ENCODE results near the gene DNAJC8. TPM values are rescaled to one million over a fixed set of nuclear protein-coding genes. Genes with fewer than 3 reads are reported as not detected.

DNAJC8 gene
- total and polyA plus RNA-seq, 9 donors: 74.3 to 107 (median 82.4) TPM

- no peak overlapping the region for H3K27ac ChIP-seq (ENCODE audit: low read length)
- no peak for DNase-seq
- H3K9me3 ChIP-seq (replicated peaks; ENCODE audit: control insufficient read depth, low read depth, low read length): no peaks in the 10 kb centered on the region
- H3K27me3 ChIP-seq (ENCODE audit: control insufficient read depth, insufficient read depth, low read length): no peaks in the 10 kb centered on the region
- H3K4me3 ChIP-seq (ENCODE audit: low read length): no peak overlapping the region
- no peaks in the 10 kb centered on the region for H3K36me3 ChIP-seq (ENCODE audit: control insufficient read depth, insufficient read depth, low read length)
- WGBS (ENCODE audit: insufficient coverage): 65% methylated on average over 1 of the region's 3 CpGs
- no peaks in the 10 kb centered on the region for H3K4me1 ChIP-seq (ENCODE audit: control insufficient read depth, insufficient read depth, low read length)
These were observed 42.4 kb downstream of the DNAJC8 start for GRCh38 chr1:28190337-28190979.

DNA sequence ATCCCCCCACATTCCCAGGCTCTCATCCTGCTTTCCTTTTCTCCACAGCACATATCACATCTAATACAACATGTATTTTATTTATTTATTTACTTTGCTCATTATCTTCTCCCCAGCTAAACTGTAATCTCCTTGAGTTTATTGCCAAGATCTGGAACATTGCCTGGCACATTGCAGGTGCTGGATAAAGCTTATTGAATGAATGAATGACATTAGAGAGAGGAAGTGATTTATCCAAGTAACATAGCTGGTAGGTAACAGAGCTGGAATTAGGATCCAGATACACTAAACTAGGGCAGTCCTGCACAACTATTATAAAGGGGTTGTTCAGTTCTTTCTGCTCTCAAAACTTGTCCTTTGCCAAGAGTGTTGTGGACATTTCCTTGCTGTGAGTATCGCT, 47.8 kb downstream of the DNAJC8 start:
- no CpG with 5 or more reads among the region's 1 CpG for WGBS (ENCODE audit: insufficient coverage)

DNA sequence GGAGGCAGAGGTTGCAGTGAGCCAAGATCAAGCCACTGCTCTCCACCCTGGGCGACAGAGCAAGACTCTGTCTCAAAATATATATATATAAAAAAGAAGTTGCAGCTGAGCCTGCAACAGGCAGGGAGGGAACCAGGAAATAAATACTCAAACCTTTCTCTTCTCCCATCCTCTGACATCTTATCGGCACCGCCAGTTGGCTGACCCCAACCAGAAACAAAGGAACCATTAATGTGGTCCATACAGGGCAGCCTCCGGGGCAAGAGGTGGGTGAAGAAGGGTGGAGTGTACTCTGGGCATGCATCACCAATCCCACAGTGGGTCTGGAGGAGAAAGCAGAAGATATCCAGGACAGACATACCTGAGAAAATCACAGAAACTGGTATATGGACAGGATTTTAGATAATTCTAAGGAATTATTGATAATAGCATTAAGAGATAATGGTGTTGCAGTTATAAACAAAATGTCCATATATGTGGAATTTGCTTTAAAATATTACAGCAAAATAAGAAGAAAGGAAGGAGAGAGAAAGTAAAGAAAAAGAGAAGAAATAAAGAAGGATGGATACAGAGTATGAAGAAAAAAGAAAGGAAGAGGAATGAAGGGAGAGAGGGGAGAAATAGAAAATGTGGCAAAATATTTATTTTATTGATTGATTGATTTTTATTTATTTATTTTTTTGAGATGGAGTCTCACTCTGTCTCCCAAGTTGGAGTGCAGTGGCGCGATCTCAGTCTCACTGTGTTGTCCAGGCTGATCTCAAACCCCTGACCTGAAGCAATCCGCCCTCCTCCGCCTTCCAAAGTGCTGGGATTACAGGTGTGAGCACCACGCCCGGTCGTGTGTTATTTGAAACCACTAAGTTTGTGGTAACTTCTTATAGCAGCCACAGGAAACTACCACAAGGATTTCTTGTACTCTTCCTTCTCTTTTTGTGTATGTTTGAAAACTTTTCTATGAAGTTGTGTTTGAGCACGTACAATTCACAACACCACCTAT, 52.2 kb downstream of the DNAJC8 start:
- no peak overlapping the region for H3K4me3 ChIP-seq (ENCODE audit: low read length)
- DNase-seq: no peak
- H3K27ac ChIP-seq (ENCODE audit: low read length): no peak overlapping the region
- H3K4me1 ChIP-seq (ENCODE audit: control insufficient read depth, insufficient read depth, low read length): no peaks in the 10 kb centered on the region
- WGBS (ENCODE audit: insufficient coverage): 83% methylated on average over 2 of the region's 12 CpGs
- H3K27me3 ChIP-seq (ENCODE audit: control insufficient read depth, insufficient read depth, low read length): peaks cover 4% of the 10 kb centered on the region
- H3K9me3 ChIP-seq (replicated peaks; ENCODE audit: control insufficient read depth, low read depth, low read length): no peaks in the 10 kb centered on the region
- H3K36me3 ChIP-seq (ENCODE audit: control insufficient read depth, insufficient read depth, low read length): no peaks in the 10 kb centered on the region

More for the DNA sequence above, 47.8 kb downstream of the DNAJC8 start:
- no peak for DNase-seq
- Histone ChIP-seq H3K4me3 (ENCODE audit: low read length) (no peak overlapping the region), H3K36me3 (ENCODE audit: control insufficient read depth, insufficient read depth, low read length) (no peaks in the 10 kb centered on the region), H3K4me1 (ENCODE audit: control insufficient read depth, insufficient read depth, low read length) (no peaks in the 10 kb centered on the region), H3K27me3 (ENCODE audit: control insufficient read depth, insufficient read depth, low read length) (peaks cover 2% of the 10 kb centered on the region), H3K27ac (ENCODE audit: low read length) (no peak overlapping the region), H3K9me3 (replicated peaks; ENCODE audit: control insufficient read depth, low read depth, low read length) (no peaks in the 10 kb centered on the region)

GRCh38 chr1:28178690-28179485, 53.9 kb downstream of the DNAJC8 start:
- no peaks in the 10 kb centered on the region for H3K9me3 ChIP-seq (replicated peaks; ENCODE audit: control insufficient read depth, low read depth, low read length)
- no peak for DNase-seq
- H3K27me3 ChIP-seq (ENCODE audit: control insufficient read depth, insufficient read depth, low read length): peaks cover 4% of the 10 kb centered on the region
- no peak overlapping the region for H3K27ac ChIP-seq (ENCODE audit: low read length)
- WGBS (ENCODE audit: insufficient coverage): 90% methylated on average over 9 of the region's 15 CpGs
- H3K36me3 ChIP-seq (ENCODE audit: control insufficient read depth, insufficient read depth, low read length): no peaks in the 10 kb centered on the region
- peaks cover 5% of the 10 kb centered on the region for H3K4me1 ChIP-seq (ENCODE audit: control insufficient read depth, insufficient read depth, low read length)
- no peak overlapping the region for H3K4me3 ChIP-seq (ENCODE audit: low read length)

DNA sequence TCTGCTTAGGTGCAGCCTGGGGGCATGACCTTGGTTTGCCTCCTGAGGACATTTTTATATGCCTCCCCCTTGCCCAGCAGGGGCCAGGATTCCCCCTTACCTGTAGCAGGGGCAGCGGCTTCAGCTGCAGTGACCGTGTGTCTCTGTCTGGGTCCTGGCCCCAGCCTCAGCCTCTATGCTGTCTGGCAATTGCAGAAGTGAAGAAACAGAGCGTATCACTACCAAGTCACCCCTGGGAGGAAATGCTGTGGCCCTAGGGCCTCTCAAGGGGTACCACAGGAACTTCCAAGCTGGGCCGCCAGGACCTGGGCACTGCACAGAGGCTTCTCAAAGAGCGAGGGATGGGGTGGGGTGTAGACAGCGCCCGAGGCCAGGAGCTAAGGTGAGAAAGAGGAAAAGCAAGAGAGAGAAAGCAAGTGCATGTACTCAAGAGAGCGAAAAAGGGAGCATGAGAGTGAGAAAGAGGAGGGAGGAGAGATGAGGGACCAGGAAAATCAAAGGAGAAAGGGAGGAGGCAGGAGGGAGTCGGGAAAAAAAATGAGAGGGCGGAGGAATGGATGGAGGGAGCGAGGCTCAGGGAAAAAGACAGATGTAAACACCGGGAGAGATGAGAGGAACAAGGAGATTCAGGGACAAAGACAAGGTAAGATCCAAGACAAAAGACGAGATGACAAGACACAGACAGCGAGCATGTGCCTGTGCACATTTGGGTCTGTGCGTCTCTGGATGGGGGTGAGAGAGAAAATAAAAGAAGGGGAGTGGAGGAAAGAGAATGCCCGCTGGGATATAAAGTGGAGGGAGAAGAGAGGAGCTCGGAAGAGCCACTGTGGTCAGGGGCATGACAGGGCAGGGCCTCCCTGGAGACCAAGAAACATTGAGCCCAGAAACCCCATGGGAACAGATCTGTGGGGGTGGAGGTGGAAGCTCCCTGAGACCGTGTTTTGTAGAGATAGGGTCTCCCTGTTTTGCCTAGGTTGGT, 56.0 kb downstream of the DNAJC8 start, which contains the start of gene PTAFR:
Gene PTAFR, minus strand, starts transcription at position 199 of the 979 bp plus-strand sequence. CDS start 25,669 bp downstream, outside the sequence.
- 52% methylated on average over 17 of the region's 18 CpGs for WGBS (ENCODE audit: insufficient coverage)
- H3K27me3 ChIP-seq (ENCODE audit: control insufficient read depth, insufficient read depth, low read length): peaks cover 4% of the 10 kb centered on the region
- peak within 1 kb of the TSS; percentile 29 for H3K27ac ChIP-seq (ENCODE audit: low read length)
- H3K9me3 ChIP-seq (replicated peaks; ENCODE audit: control insufficient read depth, low read depth, low read length): no peaks in the 10 kb centered on the region
- peaks cover 10% of the 10 kb centered on the region for H3K4me1 ChIP-seq (ENCODE audit: control insufficient read depth, insufficient read depth, low read length)
- no peak for DNase-seq
- no peaks in the 10 kb centered on the region for H3K36me3 ChIP-seq (ENCODE audit: control insufficient read depth, insufficient read depth, low read length)
- H3K4me3 ChIP-seq (ENCODE audit: low read length): peak within 1 kb of the TSS; percentile 17

DNA sequence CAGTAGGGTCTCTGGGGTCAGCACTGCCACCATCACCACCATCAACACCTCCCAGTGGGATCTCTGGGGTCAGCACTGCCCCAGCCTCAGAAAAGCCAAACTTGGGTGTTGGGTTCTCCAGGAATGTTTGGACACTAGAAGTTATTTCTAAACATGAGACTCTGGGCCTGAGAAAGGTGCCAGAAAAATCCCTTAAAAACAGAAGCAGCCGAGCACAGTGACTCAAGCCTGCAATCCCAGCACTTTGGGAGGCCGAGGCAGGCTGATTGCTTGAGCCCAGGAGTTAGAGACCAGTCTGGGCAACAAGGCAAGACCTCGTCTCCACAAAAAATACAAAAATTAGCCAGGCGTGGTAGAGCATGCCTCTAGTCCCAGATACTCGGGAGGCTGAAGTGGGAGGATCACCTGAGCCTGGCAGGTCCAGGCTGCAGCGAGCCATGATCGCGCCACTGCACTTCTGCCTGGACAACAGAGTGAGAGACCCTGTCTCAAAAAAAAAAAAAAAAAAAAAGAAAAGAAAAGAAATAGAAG, 56.8 kb downstream of the DNAJC8 start:
- 40% methylated on average over 2 of the region's 8 CpGs for WGBS (ENCODE audit: insufficient coverage)
- peak overlapping the region; percentile 29 for H3K27ac ChIP-seq (ENCODE audit: low read length)

GRCh38 chr1:28173980-28174297, 58.9 kb downstream of the DNAJC8 start:
- no peaks in the 10 kb centered on the region for H3K9me3 ChIP-seq (replicated peaks; ENCODE audit: control insufficient read depth, low read depth, low read length)
- no peak overlapping the region for H3K4me3 ChIP-seq (ENCODE audit: low read length)
- DNase-seq: no peak
- peaks cover 10% of the 10 kb centered on the region for H3K4me1 ChIP-seq (ENCODE audit: control insufficient read depth, insufficient read depth, low read length)
- peak overlapping the region; percentile 69 for H3K27ac ChIP-seq (ENCODE audit: low read length)
- WGBS (ENCODE audit: insufficient coverage): 0% methylated on average over 1 of the region's 5 CpGs
- peaks cover 3% of the 10 kb centered on the region for H3K27me3 ChIP-seq (ENCODE audit: control insufficient read depth, insufficient read depth, low read length)
- H3K36me3 ChIP-seq (ENCODE audit: control insufficient read depth, insufficient read depth, low read length): no peaks in the 10 kb centered on the region

More for the DNA sequence above, 56.8 kb downstream of the DNAJC8 start:
- H3K4me3 ChIP-seq (ENCODE audit: low read length): peak overlapping the region; percentile 17
- peaks cover 10% of the 10 kb centered on the region for H3K4me1 ChIP-seq (ENCODE audit: control insufficient read depth, insufficient read depth, low read length)
- H3K9me3 ChIP-seq (replicated peaks; ENCODE audit: control insufficient read depth, low read depth, low read length): no peaks in the 10 kb centered on the region
- DNase-seq: no peak
- peaks cover 4% of the 10 kb centered on the region for H3K27me3 ChIP-seq (ENCODE audit: control insufficient read depth, insufficient read depth, low read length)
- H3K36me3 ChIP-seq (ENCODE audit: control insufficient read depth, insufficient read depth, low read length): no peaks in the 10 kb centered on the region

- peak; percentile 74 for DNase-seq
- H3K9me3 ChIP-seq (replicated peaks; ENCODE audit: control insufficient read depth, low read depth, low read length): no peaks in the 10 kb centered on the region
- peaks cover 3% of the 10 kb centered on the region for H3K27me3 ChIP-seq (ENCODE audit: control insufficient read depth, insufficient read depth, low read length)
- H3K4me3 ChIP-seq (ENCODE audit: low read length): no peak overlapping the region
- H3K4me1 ChIP-seq (ENCODE audit: control insufficient read depth, insufficient read depth, low read length): peaks cover 10% of the 10 kb centered on the region
- 47% methylated on average over 5 of the region's 11 CpGs for WGBS (ENCODE audit: insufficient coverage)
- H3K27ac ChIP-seq (ENCODE audit: low read length): no peak overlapping the region
- H3K36me3 ChIP-seq (ENCODE audit: control insufficient read depth, insufficient read depth, low read length): no peaks in the 10 kb centered on the region
These were observed 59.5 kb downstream of the DNAJC8 start for GRCh38 chr1:28173151-28173979.
